ENCODE data around the gene LRCH2.

Gene LRCH2

DNA sequence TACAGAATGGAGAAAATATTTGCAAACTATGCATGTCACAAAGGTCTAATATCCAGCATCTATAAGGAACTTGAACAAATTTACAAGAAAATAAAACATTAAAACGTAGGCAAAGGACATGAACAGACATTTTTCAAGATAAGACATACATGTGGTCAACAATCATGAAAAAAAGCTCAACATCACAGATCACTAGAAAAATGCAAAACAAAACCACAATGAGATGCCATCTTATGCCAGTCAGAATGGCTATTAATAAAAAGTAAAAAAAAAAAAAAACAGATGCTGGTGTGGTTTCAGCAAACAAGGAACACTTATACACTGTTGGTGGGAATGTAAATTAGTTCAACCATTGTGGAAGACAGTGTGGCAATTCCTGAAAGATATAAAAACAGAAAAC is 140.7 kb downstream of the LRCH2 start:
- H3K4me3 ChIP-seq (ENCODE audit: low read depth, low read length), result no peak overlapping the region
- DNase-seq (ENCODE audit: low read depth), result no peak
- TF ChIP-seq, protein P1, sequence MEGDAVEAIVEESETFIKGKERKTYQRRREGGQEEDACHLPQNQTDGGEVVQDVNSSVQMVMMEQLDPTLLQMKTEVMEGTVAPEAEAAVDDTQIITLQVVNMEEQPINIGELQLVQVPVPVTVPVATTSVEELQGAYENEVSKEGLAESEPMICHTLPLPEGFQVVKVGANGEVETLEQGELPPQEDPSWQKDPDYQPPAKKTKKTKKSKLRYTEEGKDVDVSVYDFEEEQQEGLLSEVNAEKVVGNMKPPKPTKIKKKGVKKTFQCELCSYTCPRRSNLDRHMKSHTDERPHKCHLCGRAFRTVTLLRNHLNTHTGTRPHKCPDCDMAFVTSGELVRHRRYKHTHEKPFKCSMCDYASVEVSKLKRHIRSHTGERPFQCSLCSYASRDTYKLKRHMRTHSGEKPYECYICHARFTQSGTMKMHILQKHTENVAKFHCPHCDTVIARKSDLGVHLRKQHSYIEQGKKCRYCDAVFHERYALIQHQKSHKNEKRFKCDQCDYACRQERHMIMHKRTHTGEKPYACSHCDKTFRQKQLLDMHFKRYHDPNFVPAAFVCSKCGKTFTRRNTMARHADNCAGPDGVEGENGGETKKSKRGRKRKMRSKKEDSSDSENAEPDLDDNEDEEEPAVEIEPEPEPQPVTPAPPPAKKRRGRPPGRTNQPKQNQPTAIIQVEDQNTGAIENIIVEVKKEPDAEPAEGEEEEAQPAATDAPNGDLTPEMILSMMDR (IDR thresholded peaks at IDR 0.05; ENCODE audit: low read depth, low read length, missing control alignments), result no peak

DNA sequence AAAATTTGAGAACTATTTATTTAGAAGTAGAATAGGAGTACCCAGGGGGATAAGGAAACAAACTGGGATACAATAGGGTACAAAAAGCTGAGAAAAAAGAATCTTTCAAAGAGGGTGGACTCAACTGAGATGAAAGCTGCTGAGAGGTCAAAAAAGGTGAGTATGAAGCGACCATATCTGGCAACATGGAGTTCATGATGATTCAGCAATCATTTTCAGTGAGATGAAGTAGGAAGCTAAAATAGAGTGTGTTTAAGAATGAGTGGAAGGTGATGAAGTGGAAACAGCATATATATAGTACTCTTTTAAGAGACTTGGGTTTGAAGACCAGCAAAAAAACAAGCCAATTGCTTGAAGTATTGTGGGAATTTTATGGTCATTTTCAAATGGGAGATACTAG is 144.5 kb downstream of the LRCH2 start:
- DNase-seq (ENCODE audit: low read depth), result no peak
- H3K4me3 ChIP-seq (ENCODE audit: low read depth, low read length), result no peak overlapping the region
- TF ChIP-seq, protein P1 (IDR thresholded peaks at IDR 0.05; ENCODE audit: low read depth, low read length, missing control alignments), result no peak

DNA sequence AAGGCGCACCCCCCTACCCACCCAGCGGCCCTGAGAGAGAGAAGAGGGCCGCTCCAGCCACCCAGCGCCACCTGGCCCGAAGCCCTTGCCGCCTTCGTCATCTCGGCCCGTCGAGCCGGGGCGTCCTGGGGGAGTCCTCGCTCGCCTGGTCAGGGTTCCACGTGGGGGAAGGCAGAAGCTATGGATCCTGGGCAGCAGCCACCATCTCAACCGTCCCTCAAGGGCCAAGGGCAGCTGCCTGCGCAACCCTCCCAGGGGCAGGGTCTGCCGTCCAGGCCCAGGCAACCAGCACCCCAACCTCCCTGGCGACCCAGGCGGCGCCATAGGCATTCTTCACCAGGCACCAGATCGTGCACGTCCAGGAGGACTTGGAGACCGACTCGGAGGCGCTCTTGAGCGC is 165.0 kb downstream of the LRCH2 start:
- DNase-seq (ENCODE audit: low read depth), result no peak
- H3K4me3 ChIP-seq (ENCODE audit: low read depth, low read length), result no peak overlapping the region
- TF ChIP-seq, protein P1 (IDR thresholded peaks at IDR 0.05; ENCODE audit: low read depth, low read length, missing control alignments), result no peak

DNA sequence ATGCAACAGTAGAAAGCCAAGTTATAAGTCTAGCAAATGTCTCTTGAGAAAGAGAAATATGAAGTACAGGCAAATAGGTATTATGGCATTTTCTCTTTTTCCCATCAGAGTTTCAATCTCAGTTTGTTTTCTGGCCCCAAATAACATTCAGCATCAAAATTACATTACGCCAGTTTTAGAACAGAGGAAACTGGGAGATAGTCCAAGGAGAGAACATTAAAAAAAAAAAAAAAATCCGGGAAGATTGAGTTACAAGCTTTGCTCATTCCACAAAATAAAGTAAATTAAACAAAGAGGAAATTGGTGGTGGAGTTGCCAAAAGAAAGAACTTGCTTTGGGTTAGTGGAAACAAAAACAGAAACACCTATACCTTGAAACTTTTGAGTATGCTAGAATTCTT is 166.1 kb downstream of the LRCH2 start:
- TF ChIP-seq, protein P1 (IDR thresholded peaks at IDR 0.05; ENCODE audit: low read depth, low read length, missing control alignments), result no peak
- no peak for DNase-seq (ENCODE audit: low read depth)
- no peak overlapping the region for H3K4me3 ChIP-seq (ENCODE audit: low read depth, low read length)

DNA sequence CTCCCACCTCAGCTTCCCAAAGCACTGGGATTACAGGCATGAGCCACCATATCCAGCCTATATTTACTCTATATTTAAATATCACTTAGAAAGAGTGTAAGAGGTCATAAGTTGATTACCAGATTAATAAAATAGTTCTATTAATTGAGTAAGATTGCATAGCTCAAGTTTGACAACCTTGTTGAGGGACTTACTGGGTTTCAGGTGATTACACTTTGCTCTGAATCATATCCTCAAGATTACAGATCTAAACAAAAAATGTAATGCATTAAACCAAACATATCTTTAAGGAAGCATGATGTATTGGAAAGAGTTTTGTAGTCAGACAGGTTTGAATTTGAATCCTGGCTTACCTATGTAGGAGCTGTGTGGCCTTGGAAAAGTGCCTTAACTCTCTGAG is 168.6 kb downstream of the LRCH2 start:
- TF ChIP-seq, protein P1 (IDR thresholded peaks at IDR 0.05; ENCODE audit: low read depth, low read length, missing control alignments), result no peak
- no peak for DNase-seq (ENCODE audit: low read depth)
- H3K4me3 ChIP-seq (ENCODE audit: low read depth, low read length), result no peak overlapping the region

All from GM12864 (cell line).